Measurements from ENCODE around the gene ATG101.
A peak's percentile ranks its signal among the peaks of the same experiment; 100 is the strongest.

ATG101 gene

GRCh38 chr12:52119398-52120254 is 49.8 kb downstream of the ATG101 start:
- peaks cover 82% of the 10 kb centered on the region for H3K27me3 Mint-ChIP-seq (ENCODE audit: low read depth, poor library complexity)
- peak; percentile 73 for DNase-seq
- H3K9me3 Mint-ChIP-seq: no peaks in the 10 kb centered on the region

GRCh38 chr12:52120951-52121823 is 51.4 kb downstream of the ATG101 start:
- peaks cover 70% of the 10 kb centered on the region for H3K27me3 Mint-ChIP-seq (ENCODE audit: low read depth, poor library complexity)
- H3K36me3 Mint-ChIP-seq (ENCODE audit: low read depth): no peaks in the 10 kb centered on the region
- peaks cover 61% of the 10 kb centered on the region for H3K4me1 Mint-ChIP-seq
- TF ChIP-seq CTCF (IDR thresholded peaks at IDR 0.05): no peak
- no peaks in the 10 kb centered on the region for H3K9me3 Mint-ChIP-seq
- no peak overlapping the region for H3K27ac Mint-ChIP-seq
- H3K4me3 Mint-ChIP-seq: no peak overlapping the region
- DNase-seq: no peak

More at GRCh38 chr12:52119398-52120254, 49.8 kb downstream of the ATG101 start:
- H3K36me3 Mint-ChIP-seq (ENCODE audit: low read depth): no peaks in the 10 kb centered on the region
- peak overlapping the region; percentile 58 for H3K27ac Mint-ChIP-seq
- TF ChIP-seq CTCF (IDR thresholded peaks at IDR 0.05): peak; percentile 75
- H3K4me3 Mint-ChIP-seq: no peak overlapping the region
- peaks cover 45% of the 10 kb centered on the region for H3K4me1 Mint-ChIP-seq

- H3K27me3 Mint-ChIP-seq (ENCODE audit: low read depth, poor library complexity): peaks cover 67% of the 10 kb centered on the region
- no peaks in the 10 kb centered on the region for H3K36me3 Mint-ChIP-seq (ENCODE audit: low read depth)
- no peak overlapping the region for H3K4me3 Mint-ChIP-seq
- peaks cover 69% of the 10 kb centered on the region for H3K4me1 Mint-ChIP-seq
- no peaks in the 10 kb centered on the region for H3K9me3 Mint-ChIP-seq
- peak; percentile 83 for DNase-seq
- TF ChIP-seq CTCF (IDR thresholded peaks at IDR 0.05): peak; percentile 69
- no peak overlapping the region for H3K27ac Mint-ChIP-seq
These were observed 52.2 kb downstream of the ATG101 start for GRCh38 chr12:52121824-52122539.

GRCh38 chr12:52122540-52122871 is 52.7 kb downstream of the ATG101 start:
- TF ChIP-seq CTCF (IDR thresholded peaks at IDR 0.05): no peak
- Mint-ChIP-seq H3K4me1 (peaks cover 74% of the 10 kb centered on the region), H3K36me3 (ENCODE audit: low read depth) (no peaks in the 10 kb centered on the region), H3K9me3 (no peaks in the 10 kb centered on the region), H3K4me3 (no peak overlapping the region), H3K27ac (no peak overlapping the region), H3K27me3 (ENCODE audit: low read depth, poor library complexity) (peaks cover 63% of the 10 kb centered on the region)
- DNase-seq: no peak

GRCh38 chr12:52122904-52123303 is 53.1 kb downstream of the ATG101 start:
- peaks cover 75% of the 10 kb centered on the region for H3K4me1 Mint-ChIP-seq
- H3K9me3 Mint-ChIP-seq: no peaks in the 10 kb centered on the region
- no peaks in the 10 kb centered on the region for H3K36me3 Mint-ChIP-seq (ENCODE audit: low read depth)
- no peak for DNase-seq
- TF ChIP-seq CTCF (IDR thresholded peaks at IDR 0.05): no peak
- no peak overlapping the region for H3K27ac Mint-ChIP-seq
- no peak overlapping the region for H3K4me3 Mint-ChIP-seq
- H3K27me3 Mint-ChIP-seq (ENCODE audit: low read depth, poor library complexity): peaks cover 60% of the 10 kb centered on the region
